ENCODE data around the gene GEMIN4. TPM values are rescaled to one million over a fixed set of nuclear protein-coding genes. Genes with fewer than 3 reads are reported as not detected.
"Not testable (repeated sequence)": the region's sequence is repeated elsewhere in the genome, so short reads cannot be mapped to it uniquely, and the experiment has no call there.

Gene GEMIN4
- total RNA-seq, 1 donor from 2014 or later, result 13.3 TPM

- Histone ChIP-seq H3K27me3 (ENCODE audit: control insufficient read depth, insufficient read depth, low read length) (no peaks in the 10 kb centered on the region), H3K4me3 (ENCODE audit: low read depth, low read length) (no peak overlapping the region), H3K36me3 (ENCODE audit: control insufficient read depth, insufficient read depth, low read length) (peaks cover 4% of the 10 kb centered on the region)
- DNase-seq (ENCODE audit: low read depth), result no peak
- TF ChIP-seq CTCF (IDR thresholded peaks at IDR 0.05; ENCODE audit: insufficient read depth, low read length, poor library complexity, severe bottlenecking), result no peak
These were observed 21.0 kb upstream of the GEMIN4 start for GRCh38 chr17:773016-773415.

- Histone ChIP-seq H3K4me3 (ENCODE audit: low read depth, low read length) (no peak overlapping the region), H3K27me3 (ENCODE audit: control insufficient read depth, insufficient read depth, low read length) (no peaks in the 10 kb centered on the region), H3K36me3 (ENCODE audit: control insufficient read depth, insufficient read depth, low read length) (peaks cover 3% of the 10 kb centered on the region)
- TF ChIP-seq CTCF (IDR thresholded peaks at IDR 0.05; ENCODE audit: insufficient read depth, low read length, poor library complexity, severe bottlenecking), result no peak
- DNase-seq (ENCODE audit: low read depth), result no peak
These were observed 15.0 kb upstream of the GEMIN4 start for GRCh38 chr17:767076-767475.

- TF ChIP-seq CTCF (IDR thresholded peaks at IDR 0.05; ENCODE audit: insufficient read depth, low read length, poor library complexity, severe bottlenecking), result no peak
- no peaks in the 10 kb centered on the region for H3K27me3 ChIP-seq (ENCODE audit: control insufficient read depth, insufficient read depth, low read length)
- no peak overlapping the region for H3K4me3 ChIP-seq (ENCODE audit: low read depth, low read length)
- no peak for DNase-seq (ENCODE audit: low read depth)
- H3K36me3 ChIP-seq (ENCODE audit: control insufficient read depth, insufficient read depth, low read length), result no peaks in the 10 kb centered on the region
These were observed 8.3 kb upstream of the GEMIN4 start for GRCh38 chr17:760371-760770.

GRCh38 chr17:759964-760363 is 7.9 kb upstream of the GEMIN4 start:
- TF ChIP-seq CTCF (IDR thresholded peaks at IDR 0.05; ENCODE audit: insufficient read depth, low read length, poor library complexity, severe bottlenecking), result no peak
- no peaks in the 10 kb centered on the region for H3K36me3 ChIP-seq (ENCODE audit: control insufficient read depth, insufficient read depth, low read length)
- no peaks in the 10 kb centered on the region for H3K27me3 ChIP-seq (ENCODE audit: control insufficient read depth, insufficient read depth, low read length)
- no peak for DNase-seq (ENCODE audit: low read depth)
- no peak overlapping the region for H3K4me3 ChIP-seq (ENCODE audit: low read depth, low read length)

GRCh38 chr17:756010-756567 is 4.0 kb upstream of the GEMIN4 start:
- H3K4me3 ChIP-seq (ENCODE audit: low read depth, low read length); DNase-seq (ENCODE audit: low read depth); H3K36me3 ChIP-seq (ENCODE audit: control insufficient read depth, insufficient read depth, low read length); H3K27me3 ChIP-seq (ENCODE audit: control insufficient read depth, insufficient read depth, low read length): not testable (repeated sequence)

GRCh38 chr17:755319-755961 is 3.4 kb upstream of the GEMIN4 start:
- not testable (repeated sequence) for H3K4me3 ChIP-seq (ENCODE audit: low read depth, low read length); DNase-seq (ENCODE audit: low read depth); H3K27me3 ChIP-seq (ENCODE audit: control insufficient read depth, insufficient read depth, low read length); H3K36me3 ChIP-seq (ENCODE audit: control insufficient read depth, insufficient read depth, low read length)

- H3K36me3 ChIP-seq (ENCODE audit: control insufficient read depth, insufficient read depth, low read length), result no peaks in the 10 kb centered on the region
- no peaks in the 10 kb centered on the region for H3K27me3 ChIP-seq (ENCODE audit: control insufficient read depth, insufficient read depth, low read length)
- H3K4me3 ChIP-seq (ENCODE audit: low read depth, low read length), result no peak overlapping the region
- no peak for DNase-seq (ENCODE audit: low read depth)
- no peak for TF ChIP-seq CTCF (IDR thresholded peaks at IDR 0.05; ENCODE audit: insufficient read depth, low read length, poor library complexity, severe bottlenecking)
These were observed 1.4 kb upstream of the GEMIN4 start for GRCh38 chr17:753418-753817.
